Measurements from ENCODE around the gene CR1L. TPM values are rescaled to one million over a fixed set of nuclear protein-coding genes. Genes with fewer than 3 reads are reported as not detected.
"Not testable (repeated sequence)": the region's sequence is repeated elsewhere in the genome, so short reads cannot be mapped to it uniquely, and the experiment has no call there.

Gene CR1L
- total RNA-seq, 4 donors from 2014 or later, result not detected

DNA sequence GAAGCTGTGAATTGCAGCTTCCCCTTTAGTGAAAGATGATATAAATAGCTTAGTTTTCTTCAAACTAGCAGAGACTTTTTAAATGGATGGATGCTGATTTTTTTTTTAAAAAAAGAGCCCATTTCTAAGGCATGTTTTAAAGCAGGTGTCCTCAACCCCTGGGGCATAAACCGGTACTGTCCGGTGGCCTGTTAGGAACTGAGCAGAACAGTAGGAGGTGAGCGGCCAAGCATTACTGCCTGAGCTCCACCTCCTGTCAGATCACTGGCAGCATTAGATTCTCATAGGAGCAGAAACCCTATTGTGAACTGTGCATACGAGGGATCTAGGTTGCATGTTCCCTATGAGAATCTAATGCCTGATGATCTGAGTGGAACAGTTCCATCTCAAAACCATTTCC, 31.2 kb downstream of the CR1L start:
- in situ Hi-C loops (cut with MboI; ENCODE audit: low sequenced_read_pairs in 4 of 4) (no loop called here), intact Hi-C loops (cut with DNase I; ENCODE audit: low total_unique reads) (no loop called here)
- Histone ChIP-seq H3K4me1 (no peaks in the 10 kb centered on the region), H3K27ac (no peak overlapping the region), H3K27me3 (peaks cover 0 to 9% (median 8%) of the 10 kb centered on the region in 3 donors), H3K4me3 (no peak overlapping the region), H3K9me3 (no peaks in the 10 kb centered on the region), H3K36me3 (no peaks in the 10 kb centered on the region)
- ATAC-seq (no peak), DNase-seq (no peak)
- TF ChIP-seq, protein P1, sequence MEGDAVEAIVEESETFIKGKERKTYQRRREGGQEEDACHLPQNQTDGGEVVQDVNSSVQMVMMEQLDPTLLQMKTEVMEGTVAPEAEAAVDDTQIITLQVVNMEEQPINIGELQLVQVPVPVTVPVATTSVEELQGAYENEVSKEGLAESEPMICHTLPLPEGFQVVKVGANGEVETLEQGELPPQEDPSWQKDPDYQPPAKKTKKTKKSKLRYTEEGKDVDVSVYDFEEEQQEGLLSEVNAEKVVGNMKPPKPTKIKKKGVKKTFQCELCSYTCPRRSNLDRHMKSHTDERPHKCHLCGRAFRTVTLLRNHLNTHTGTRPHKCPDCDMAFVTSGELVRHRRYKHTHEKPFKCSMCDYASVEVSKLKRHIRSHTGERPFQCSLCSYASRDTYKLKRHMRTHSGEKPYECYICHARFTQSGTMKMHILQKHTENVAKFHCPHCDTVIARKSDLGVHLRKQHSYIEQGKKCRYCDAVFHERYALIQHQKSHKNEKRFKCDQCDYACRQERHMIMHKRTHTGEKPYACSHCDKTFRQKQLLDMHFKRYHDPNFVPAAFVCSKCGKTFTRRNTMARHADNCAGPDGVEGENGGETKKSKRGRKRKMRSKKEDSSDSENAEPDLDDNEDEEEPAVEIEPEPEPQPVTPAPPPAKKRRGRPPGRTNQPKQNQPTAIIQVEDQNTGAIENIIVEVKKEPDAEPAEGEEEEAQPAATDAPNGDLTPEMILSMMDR (IDR thresholded peaks at IDR 0.05 in 4 of 5, conservative IDR thresholded peaks at IDR 0.05 in 1 of 5), result no peak
- TF ChIP-seq POLR2A (IDR thresholded peaks at IDR 0.05), result no peak

DNA sequence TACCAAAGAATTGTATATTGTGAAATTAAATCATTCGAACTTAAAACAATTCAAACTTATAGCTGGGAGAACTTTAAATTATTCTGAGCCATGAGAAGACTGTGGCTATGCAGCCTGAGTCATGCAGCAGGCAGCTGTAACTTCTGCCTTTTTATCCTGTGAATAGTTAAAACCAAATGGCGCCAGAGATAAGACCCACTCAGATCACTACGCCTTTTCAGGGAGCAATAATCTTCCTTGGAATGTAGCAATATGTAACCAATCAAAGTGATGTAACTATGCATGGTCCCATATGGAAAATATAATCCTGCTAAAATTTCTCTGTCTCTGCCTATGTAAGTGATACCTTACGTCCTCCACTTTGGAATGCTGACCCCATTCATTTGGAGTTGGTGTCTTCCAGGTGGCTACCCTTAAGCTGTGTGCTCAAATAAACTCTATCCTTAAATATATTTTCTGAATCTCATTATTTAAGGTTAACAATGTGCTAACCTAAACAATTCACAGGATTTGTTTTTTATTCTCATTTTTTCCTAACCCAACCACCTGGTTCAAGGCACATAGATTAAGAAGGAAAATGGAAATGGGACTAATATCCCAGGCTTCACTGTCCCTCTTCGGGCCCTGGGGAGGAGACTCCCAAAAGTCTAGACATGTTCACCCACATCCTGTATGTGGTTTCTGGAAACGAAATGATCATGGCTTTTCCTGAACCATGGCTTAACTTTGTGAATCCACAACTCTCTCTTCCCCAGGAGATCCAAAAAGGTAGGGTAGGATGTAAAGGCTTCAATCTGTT, 35.9 kb downstream of the CR1L start:
- H3K9me3 ChIP-seq; ATAC-seq; intact Hi-C loops (cut with DNase I; ENCODE audit: low total_unique reads); H3K4me1 ChIP-seq; H3K4me3 ChIP-seq; DNase-seq; H3K27me3 ChIP-seq; H3K36me3 ChIP-seq; H3K27ac ChIP-seq; in situ Hi-C loops (cut with MboI; ENCODE audit: low sequenced_read_pairs in 4 of 4): not testable (repeated sequence)

- ATAC-seq; H3K4me1 ChIP-seq; H3K27ac ChIP-seq; H3K4me3 ChIP-seq; H3K9me3 ChIP-seq; in situ Hi-C loops (cut with MboI; ENCODE audit: low sequenced_read_pairs in 4 of 4); H3K27me3 ChIP-seq; H3K36me3 ChIP-seq; DNase-seq; intact Hi-C loops (cut with DNase I; ENCODE audit: low total_unique reads): not testable (repeated sequence)
Measured at GRCh38 chr1:207682872-207683434, 38.0 kb downstream of the CR1L start.

DNA sequence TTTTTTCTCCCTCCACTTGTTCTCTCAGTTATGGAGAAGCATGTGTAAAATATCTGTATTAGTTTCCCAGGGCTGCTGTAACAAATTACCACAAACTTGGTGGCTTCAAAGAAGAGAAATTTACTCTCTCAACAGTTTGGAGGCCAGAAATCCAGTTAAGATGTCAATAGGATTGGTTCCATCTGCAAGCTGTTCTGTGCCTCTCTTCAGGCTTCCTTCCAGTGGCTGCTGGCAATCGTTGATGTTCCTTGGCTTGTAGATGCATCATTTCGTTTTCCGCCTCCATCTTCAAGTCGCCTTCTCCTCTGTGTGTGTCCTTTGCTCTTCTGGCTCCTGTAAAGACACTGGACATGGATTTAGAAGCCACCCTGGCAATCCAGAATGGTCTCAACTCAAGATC, 45.6 kb downstream of the CR1L start:
- H3K27ac ChIP-seq; H3K27me3 ChIP-seq; H3K4me3 ChIP-seq; H3K9me3 ChIP-seq; ATAC-seq; H3K4me1 ChIP-seq; in situ Hi-C loops (cut with MboI; ENCODE audit: low sequenced_read_pairs in 4 of 4); H3K36me3 ChIP-seq; DNase-seq; intact Hi-C loops (cut with DNase I; ENCODE audit: low total_unique reads): not testable (repeated sequence)

DNA sequence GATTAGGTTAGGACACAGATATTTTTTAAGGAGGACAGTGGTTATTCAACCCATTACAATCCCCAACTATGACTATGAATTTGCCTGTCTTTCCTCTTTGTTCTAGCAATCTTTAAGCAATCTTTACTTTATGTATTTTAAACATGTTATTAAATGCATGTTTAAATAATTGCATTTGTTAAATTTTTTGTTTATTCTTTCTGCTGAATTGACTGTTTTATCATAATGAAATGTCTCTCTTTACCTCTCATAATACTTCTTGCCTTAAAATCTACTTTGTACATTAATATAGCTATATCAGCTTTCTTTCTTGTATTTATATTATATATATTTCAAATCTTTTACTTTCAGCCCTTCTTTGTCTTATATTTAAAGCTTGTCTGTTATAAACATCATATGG, 46.1 kb downstream of the CR1L start:
- in situ Hi-C loops (cut with MboI; ENCODE audit: low sequenced_read_pairs in 4 of 4) (no loop called here), intact Hi-C loops (cut with DNase I; ENCODE audit: low total_unique reads) (no loop called here)
- H3K27me3 ChIP-seq, result no peaks in the 10 kb centered on the region
- no peak overlapping the region for H3K27ac ChIP-seq
- no peak overlapping the region for H3K4me3 ChIP-seq
- no peaks in the 10 kb centered on the region for H3K4me1 ChIP-seq
- no peak for TF ChIP-seq POLR2A (IDR thresholded peaks at IDR 0.05)
- TF ChIP-seq, protein P1 (IDR thresholded peaks at IDR 0.05 in 4 of 5, conservative IDR thresholded peaks at IDR 0.05 in 1 of 5), result no peak
- ATAC-seq (no peak), DNase-seq (no peak)
- no peaks in the 10 kb centered on the region for H3K36me3 ChIP-seq
- no peaks in the 10 kb centered on the region for H3K9me3 ChIP-seq

DNA sequence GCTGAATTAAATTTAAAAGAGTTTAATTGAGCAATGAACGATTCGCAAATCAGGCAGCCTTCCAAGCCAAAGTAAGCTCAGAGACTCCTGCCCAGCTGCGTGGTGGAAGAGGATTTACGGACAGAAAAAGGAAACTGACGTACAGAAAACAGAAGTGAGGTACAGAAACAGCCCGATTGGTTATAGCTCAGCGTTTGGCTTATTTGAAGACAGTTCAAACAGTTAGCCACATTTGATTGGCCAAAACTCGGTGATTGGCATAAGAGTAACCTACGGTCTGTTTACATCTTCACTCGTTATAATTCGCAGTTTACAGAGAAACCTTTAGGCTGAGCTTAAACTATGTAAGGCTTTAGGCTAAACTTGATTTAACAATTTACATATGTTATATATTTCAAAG, 46.9 kb downstream of the CR1L start:
- Histone ChIP-seq H3K4me3 (no peak overlapping the region), H3K27ac (no peak overlapping the region), H3K36me3 (no peaks in the 10 kb centered on the region), H3K27me3 (no peaks in the 10 kb centered on the region), H3K4me1 (no peaks in the 10 kb centered on the region), H3K9me3 (no peaks in the 10 kb centered on the region)
- in situ Hi-C loops (cut with MboI; ENCODE audit: low sequenced_read_pairs in 4 of 4) (no loop called here), intact Hi-C loops (cut with DNase I; ENCODE audit: low total_unique reads) (no loop called here)
- DNase-seq (no peak), ATAC-seq (no peak)
- TF ChIP-seq POLR2A (IDR thresholded peaks at IDR 0.05), result no peak
- TF ChIP-seq, protein P1 (IDR thresholded peaks at IDR 0.05 in 4 of 5, conservative IDR thresholded peaks at IDR 0.05 in 1 of 5), result no peak

- H3K27ac ChIP-seq; in situ Hi-C loops (cut with MboI; ENCODE audit: low sequenced_read_pairs in 4 of 4); ATAC-seq; DNase-seq; H3K36me3 ChIP-seq; H3K9me3 ChIP-seq; intact Hi-C loops (cut with DNase I; ENCODE audit: low total_unique reads); H3K4me1 ChIP-seq; H3K27me3 ChIP-seq; H3K4me3 ChIP-seq: not testable (repeated sequence)
Measured at GRCh38 chr1:207692291-207692690, 47.4 kb downstream of the CR1L start.

Data from gastrocnemius medialis (tissue), 4 donors.